Ureter (tissue), 1 donor: ENCODE measurements around the gene ACBD6. TPM values are rescaled to one million over a fixed set of nuclear protein-coding genes. Genes with fewer than 3 reads are reported as not detected.
"Not testable (repeated sequence)": the region's sequence is repeated elsewhere in the genome, so short reads cannot be mapped to it uniquely, and the experiment has no call there.

Source experiments
- DNase-seq: peaks from one replicate; pipeline ENCODE4 v3.0.0-alpha.2; 2020; ENCODE audit warnings: low spot score
- total RNA-seq: library from RNA; stranded (reverse); gene quantifications from one replicate; pipeline ENCODE4 v1.2.4, GENCODE V29; 2023
- donor health status: DM: yes; HTN: yes; CAD: no.

The ACBD6 gene
- total RNA-seq, 1 donor from 2014 or later, result 48.2 TPM

GRCh38 chr1:180488661-180489060 lies 13.7 kb downstream of the ACBD6 start:
- DNase-seq, result no peak

GRCh38 chr1:180486092-180486491 lies 16.3 kb downstream of the ACBD6 start:
- no peak for DNase-seq

DNA sequence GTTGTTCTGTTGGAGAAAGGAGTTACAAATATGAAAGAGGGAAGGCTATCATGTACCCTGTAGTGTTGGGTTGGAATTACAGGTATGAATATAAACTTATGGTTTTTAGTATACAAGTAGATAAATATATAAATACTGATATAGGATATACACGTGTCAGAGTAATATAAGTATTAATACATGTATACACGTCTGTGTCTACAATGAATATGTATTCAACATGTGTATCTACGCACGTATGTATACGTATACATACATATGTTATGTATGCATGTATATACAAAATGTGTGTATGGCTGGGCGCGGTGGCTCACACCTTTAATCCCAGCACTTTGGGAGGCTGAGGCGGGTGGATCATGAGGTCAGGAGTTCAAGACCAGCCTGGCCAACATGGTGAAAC lies 17.9 kb downstream of the ACBD6 start:
- no peak for DNase-seq

DNA sequence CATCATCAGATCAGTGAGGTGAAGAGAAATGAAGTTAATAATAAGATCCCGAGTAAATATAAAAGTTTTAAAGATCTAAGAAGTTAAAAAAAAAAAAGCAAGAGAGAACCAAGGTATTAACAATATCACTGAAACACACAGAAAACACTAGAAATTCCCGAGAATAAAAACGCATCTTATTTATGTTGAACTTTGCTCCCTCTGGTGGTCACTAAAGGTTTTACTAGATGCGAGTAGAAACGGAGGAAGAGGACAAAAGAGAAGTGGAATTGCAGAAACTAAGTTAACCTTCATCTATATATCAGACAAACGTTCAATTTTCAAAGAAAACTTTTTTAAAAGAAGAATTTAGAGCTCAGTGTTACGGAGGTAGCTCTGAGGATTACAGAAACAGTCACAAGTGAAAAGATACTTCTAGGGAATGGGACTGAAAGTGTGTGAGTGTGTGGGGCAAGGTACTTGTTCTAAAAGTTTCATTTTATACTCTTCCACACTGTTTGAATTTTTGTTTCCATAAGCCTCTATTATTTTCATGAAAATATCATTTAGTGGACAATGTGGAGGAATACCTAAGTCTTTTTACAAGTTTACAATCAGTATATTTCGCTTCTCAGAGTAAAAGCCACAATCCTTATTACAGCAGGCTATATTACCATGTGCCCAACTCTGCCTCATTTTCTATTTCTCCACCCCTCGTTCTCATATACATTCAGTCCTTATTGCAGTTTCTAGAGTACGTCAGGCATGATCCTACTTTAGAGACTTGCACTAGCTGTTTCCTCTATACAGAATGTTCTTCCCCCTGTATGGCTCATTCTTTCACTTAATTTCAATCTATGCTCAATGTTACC lies 19.7 kb downstream of the ACBD6 start:
- DNase-seq, result no peak

GRCh38 chr1:180470031-180470430 lies 32.3 kb downstream of the ACBD6 start:
- DNase-seq, result no peak

GRCh38 chr1:180468311-180468710 lies 34.1 kb downstream of the ACBD6 start:
- DNase-seq, result no peak

DNA sequence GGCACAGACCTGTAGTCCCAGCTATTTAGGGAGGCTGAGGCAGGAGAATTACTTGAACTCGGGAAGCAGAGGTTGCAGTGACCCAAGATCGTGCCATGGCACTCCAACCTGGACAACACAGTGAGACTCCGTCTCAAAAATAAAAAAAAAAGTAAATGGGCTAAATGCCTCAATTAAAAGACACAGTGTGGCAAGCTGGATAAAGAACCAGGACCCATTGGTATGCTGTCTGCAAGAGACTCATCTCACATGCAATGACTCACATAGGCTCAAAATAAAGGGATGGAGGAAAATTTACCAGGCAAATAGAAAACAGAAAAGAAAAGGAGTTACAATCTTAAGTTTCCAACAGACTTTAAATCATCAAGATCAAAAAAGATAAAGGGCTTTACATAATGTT lies 40.3 kb downstream of the ACBD6 start:
- no peak for DNase-seq

DNA sequence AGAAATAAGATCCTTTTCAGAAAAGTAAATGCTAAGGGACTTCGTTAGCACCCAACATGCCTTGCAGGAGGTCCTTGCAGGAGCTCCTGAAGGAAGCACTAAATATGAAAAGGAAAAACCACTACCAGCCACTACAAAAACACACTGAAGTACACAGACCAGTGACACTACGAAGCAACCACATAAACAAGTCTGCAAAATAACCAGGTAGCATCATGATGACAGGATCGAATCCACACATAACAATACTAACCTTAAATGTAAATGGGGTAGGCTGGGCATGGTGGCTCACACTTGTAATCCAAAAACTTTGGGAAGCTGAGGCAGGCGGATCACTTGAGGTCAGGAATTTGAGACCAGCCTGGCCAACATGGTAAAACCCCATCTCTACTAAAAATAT lies 40.7 kb downstream of the ACBD6 start:
- DNase-seq, result not testable (repeated sequence)

DNA sequence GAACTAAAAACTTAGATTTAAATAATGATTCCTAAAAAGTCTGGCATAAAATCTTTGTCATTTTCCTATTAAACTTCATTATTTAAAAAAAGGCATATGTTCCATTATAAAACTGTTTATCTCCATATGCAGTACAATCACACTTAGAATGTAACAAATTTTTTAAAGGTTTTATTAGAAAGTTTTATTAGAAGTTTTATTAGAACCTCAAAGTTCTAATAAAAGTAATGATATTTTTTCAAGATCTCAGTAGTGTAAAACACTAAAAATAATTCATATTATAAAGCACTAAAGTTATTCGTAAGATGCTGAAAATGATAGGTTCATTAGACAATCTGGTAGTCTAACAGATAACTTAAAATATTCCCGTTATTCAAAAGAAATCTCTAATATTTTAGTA lies 43.6 kb downstream of the ACBD6 start:
- no peak for DNase-seq

- DNase-seq, result no peak
Observed at GRCh38 chr1:180456191-180456590, 46.2 kb downstream of the ACBD6 start.

GRCh38 chr1:180451504-180451903 lies 50.9 kb downstream of the ACBD6 start:
- no peak for DNase-seq

- DNase-seq, result no peak
Observed at GRCh38 chr1:180444522-180444921, 57.9 kb downstream of the ACBD6 start.

- DNase-seq, result no peak
Observed at GRCh38 chr1:180440335-180440734, 62.0 kb downstream of the ACBD6 start.

GRCh38 chr1:180435566-180435965 lies 66.8 kb downstream of the ACBD6 start:
- no peak for DNase-seq

DNA sequence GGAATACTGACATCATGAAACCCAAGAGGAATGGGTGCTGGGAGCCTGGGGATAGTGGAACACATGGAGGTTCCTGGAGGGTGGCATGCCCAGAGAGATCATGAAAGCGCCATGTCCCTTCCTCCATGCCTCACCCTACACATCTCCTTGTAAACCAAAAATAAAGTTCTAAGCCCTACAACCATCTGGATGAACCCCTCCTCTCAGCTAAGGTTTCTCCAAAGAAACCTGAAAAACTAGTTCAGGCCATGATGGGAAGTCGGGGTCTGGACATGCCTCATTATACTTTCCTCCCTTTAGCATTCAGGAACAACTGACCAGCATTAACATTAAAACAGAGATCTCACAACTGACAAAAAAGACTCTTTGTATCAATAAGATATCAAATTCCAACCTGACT lies 68.5 kb downstream of the ACBD6 start:
- DNase-seq, result no peak

DNA sequence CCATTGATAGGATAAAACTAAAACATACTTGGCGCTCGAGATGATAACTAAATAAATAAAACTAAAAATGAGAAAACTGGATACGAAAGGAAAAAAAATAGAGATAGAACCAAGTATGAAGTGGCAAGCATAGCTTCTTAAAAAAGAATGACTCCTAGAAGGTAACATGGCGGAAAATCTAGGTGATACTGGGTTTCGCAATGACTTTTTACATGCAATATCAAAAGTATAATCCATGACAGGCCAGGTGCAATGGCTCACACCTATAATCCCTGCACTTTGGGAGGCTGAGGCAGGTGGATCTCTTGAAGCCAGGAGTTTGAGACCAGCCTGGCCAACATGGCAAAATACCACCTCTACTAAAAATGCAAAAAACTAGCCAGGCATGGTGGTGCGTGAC lies 70.7 kb downstream of the ACBD6 start:
- no peak for DNase-seq

- DNase-seq, result no peak
Observed at GRCh38 chr1:180428782-180429695, 73.3 kb downstream of the ACBD6 start.

DNA sequence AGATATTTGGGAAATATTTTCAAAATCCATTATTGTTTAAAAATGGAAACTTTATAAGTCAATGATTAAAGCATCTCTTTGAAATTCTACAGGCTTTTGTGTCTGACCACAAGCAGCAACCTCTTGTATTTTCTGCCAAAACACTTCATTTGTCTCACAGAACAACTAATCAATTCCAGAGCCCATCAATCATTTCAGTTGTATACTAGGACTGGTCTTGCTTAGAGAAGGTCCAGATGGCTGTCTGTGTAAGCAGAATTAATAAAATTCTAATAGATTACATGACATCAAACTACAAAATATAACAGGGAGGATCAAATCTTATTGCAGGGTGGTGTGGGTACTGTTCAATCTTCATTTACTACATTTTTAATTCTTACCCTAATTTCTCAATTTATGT lies 76.4 kb downstream of the ACBD6 start:
- DNase-seq, result no peak

- DNase-seq, result no peak
Observed at GRCh38 chr1:180424848-180425457, 77.4 kb downstream of the ACBD6 start.

GRCh38 chr1:180421614-180422013 lies 80.8 kb downstream of the ACBD6 start:
- DNase-seq, result no peak

- not testable (repeated sequence) for DNase-seq
Observed at GRCh38 chr1:180421145-180421544, 81.2 kb downstream of the ACBD6 start.

GRCh38 chr1:180415985-180416633 lies 86.3 kb downstream of the ACBD6 start:
- DNase-seq, result no peak
